ENCODE data around the gene RTRAF. TPM values are rescaled to one million over a fixed set of nuclear protein-coding genes. Genes with fewer than 3 reads are reported as not detected.

The RTRAF gene
- total and polyA plus RNA-seq, 2 of the 8 experiments (the other 6 are each of a cell fraction or from before 2014, with no cell fraction given) = 149 to 359 TPM

GRCh38 chr14:52046376-52046917 lies 57.1 kb downstream of the RTRAF start:
- Histone ChIP-seq H3K4ac (replicated peaks; ENCODE audit: insufficient read length, low read depth, low read length) (no peak overlapping the region), H3K4me3 (ENCODE audit: extremely low read depth in 1 of 4, insufficient read depth in 2 of 4, low read depth in 3 of 4, low read length in 4 of 4) (no peak overlapping the region), H2BK12ac (ENCODE audit: low read depth, low read length) (no peak overlapping the region), H3K27me3 (replicated peaks in 1 of 4; ENCODE audit: control insufficient read depth in 3 of 4, extremely low read depth in 1 of 4, insufficient read depth in 3 of 4, low read length in 3 of 4) (no peaks in the 10 kb centered on the region), H4K8ac (ENCODE audit: extremely low read depth, insufficient read depth, low read length) (no peak overlapping the region), H3K9ac (replicated peaks in 1 of 4; ENCODE audit: extremely low read depth in 1 of 4, low read depth in 3 of 4, low read length in 3 of 4) (no peak overlapping the region), H2BK120ac (replicated peaks; ENCODE audit: low read depth, low read length) (no peak overlapping the region), H3K18ac (ENCODE audit: extremely low read depth, low read length) (no peak overlapping the region), H3K4me1 (replicated peaks in 1 of 4; ENCODE audit: control insufficient read depth in 3 of 4, insufficient read depth in 4 of 4, low read length in 3 of 4) (peaks cover 0 to 5% (median 1%) of the 10 kb centered on the region in 4 experiments; a peak in 3 of 7 replicates), H2BK15ac (ENCODE audit: low read length) (no peak overlapping the region), H3K4me2 (ENCODE audit: insufficient read depth in 1 of 2, low read depth in 2 of 2, low read length in 2 of 2) (no peak overlapping the region), H2BK20ac (ENCODE audit: low read length) (no peak overlapping the region), H3K56ac (replicated peaks; ENCODE audit: insufficient read length, low read depth, low read length) (no peak overlapping the region), H3K14ac (ENCODE audit: insufficient read length) (no peak overlapping the region), H4K20me1 (replicated peaks in 1 of 2; ENCODE audit: control insufficient read depth in 1 of 2, insufficient read depth in 2 of 2, low read length in 2 of 2) (no peaks in the 10 kb centered on the region), H2BK5ac (ENCODE audit: low read depth, low read length) (no peak overlapping the region), H2AFZ (ENCODE audit: low read length) (no peak overlapping the region), H3K79me1 (ENCODE audit: low read depth, low read length) (no peaks in the 10 kb centered on the region), H3K23ac (ENCODE audit: insufficient read length) (no peak overlapping the region), H3K9me3 (ENCODE audit: insufficient read depth in 2 of 2, low read depth in 1 of 2, low read length in 1 of 2) (no peaks in the 10 kb centered on the region), H4K5ac (ENCODE audit: insufficient read length, low read depth, low read length) (no peak overlapping the region), H3K36me3 (ENCODE audit: control insufficient read depth in 2 of 4, insufficient read depth in 4 of 4, low read length in 3 of 4) (no peaks in the 10 kb centered on the region), H3K23me2 (ENCODE audit: low read depth, low read length) (no peaks in the 10 kb centered on the region), H3K79me2 (ENCODE audit: control insufficient read depth in 1 of 2, insufficient read depth in 2 of 2, low read length in 2 of 2) (no peaks in the 10 kb centered on the region), H2AK5ac (ENCODE audit: low read depth, low read length) (no peak overlapping the region), H3K27ac (ENCODE audit: low read depth, low read length) (no peak overlapping the region), H4K91ac (replicated peaks; ENCODE audit: insufficient read length, low read length) (no peak overlapping the region)
- no peak for DNase-seq (ENCODE audit: low read depth in 1 of 2, low spot score in 2 of 2)
- WGBS, 2 experiments (ENCODE audit: extremely low coverage in 1 of 2, insufficient coverage in 1 of 2, insufficient read length in 1 of 2, insufficient replicate concordance in 2 of 2, low coverage in 1 of 2, low lambda C conversion rate in 2 of 2, missing lambda C conversion rate in 1 of 2) = 94% methylated on average over 2 of the region's 2 CpGs; no CpG with 5 or more reads in 1 of the 2 experiments
- ChIA-PET CTCF (ENCODE audit: partially characterized antibody) (interaction anchor here (0.6 to 10.0 kb wide), 12 partner anchors 24 to 1049 kb away, joined by 3 to 135 read pairs (median 4); partner anchors contain the start of gene NID2), POLR2A (ENCODE audit: partially characterized antibody) (interaction anchor here (1.0 to 1.5 kb wide), 2 partner anchors 17 to 53 kb away, joined by 3 to 5 read pairs; no protein-coding TSS in a partner anchor)
- FAIRE-seq = no peak
- TF ChIP-seq MAFK (IDR thresholded peaks at IDR 0.05; ENCODE audit: low read depth, low read length) = no peak
- no peak for TF ChIP-seq RAD21 (IDR thresholded peaks at IDR 0.05 in 1 of 2, conservative IDR thresholded peaks at IDR 0.05 in 1 of 2; ENCODE audit: low read depth in 2 of 2, low read length in 2 of 2)
- TF ChIP-seq POU5F1 (IDR thresholded peaks at IDR 0.05; ENCODE audit: low read depth, low read length) = no peak
- TF ChIP-seq GTF2F1 (IDR thresholded peaks at IDR 0.05; ENCODE audit: borderline replicate concordance, low read depth, low read length) = no peak
- no peak for TF ChIP-seq EGR1 (IDR thresholded peaks at IDR 0.05; ENCODE audit: borderline replicate concordance, low read depth, low read length)
- no peak for TF ChIP-seq SP4 (IDR thresholded peaks at IDR 0.05; ENCODE audit: low read length)
- TF ChIP-seq RFX5 (IDR thresholded peaks at IDR 0.05; ENCODE audit: borderline replicate concordance, low read depth, low read length) = no peak
- no peak for TF ChIP-seq SRF (IDR thresholded peaks at IDR 0.05; ENCODE audit: low read depth, low read length)
- no peak for TF ChIP-seq ZNF274 (IDR thresholded peaks at IDR 0.05; ENCODE audit: borderline replicate concordance, extremely low read depth, low read length)
- TF ChIP-seq POLR2A (IDR thresholded peaks at IDR 0.05; ENCODE audit: control extremely low read depth in 1 of 2, low read depth in 2 of 2, low read length in 2 of 2) = no peak
- no peak for TF ChIP-seq KDM4A (IDR thresholded peaks at IDR 0.05; ENCODE audit: low read depth, low read length, severe bottlenecking)
- TF ChIP-seq TBP (IDR thresholded peaks at IDR 0.05; ENCODE audit: low read depth, low read length) = no peak
- no peak for TF ChIP-seq CHD1 (IDR thresholded peaks at IDR 0.05; ENCODE audit: low read depth, low read length)
- TF ChIP-seq TAF7 (optimal IDR thresholded peaks at IDR 0.05; ENCODE audit: borderline replicate concordance, low read depth, low read length) = no peak
- no peak for TF ChIP-seq HDAC6 (IDR thresholded peaks at IDR 0.05; ENCODE audit: low read depth, low read length)

All from H1 (cell line).